Skeletal muscle cell (primary cell): ENCODE measurements around the gene FTCD.
"Not testable (repeated sequence)": the region's sequence is repeated elsewhere in the genome, so short reads cannot be mapped to it uniquely, and the experiment has no call there.

Experiments used
- DNase-seq: peaks from one replicate; pipeline ENCODE4 v3.0.0-alpha.2; 2010; ENCODE audit warnings: low read depth
- H3K4me3 ChIP-seq: 2 replicates; pipeline ENCODE4 v1.5.1; 2011; ENCODE audit warnings: low read depth, mild to moderate bottlenecking, control low read depth, low read length, moderate library complexity

The FTCD gene

GRCh38 chr21:46172863-46173528 is 17.6 kb upstream of the FTCD start:
- no peak overlapping the region for H3K4me3 ChIP-seq
- no peak for DNase-seq

- no peak for DNase-seq
- H3K4me3 ChIP-seq: no peak overlapping the region
These were observed 16.9 kb upstream of the FTCD start for GRCh38 chr21:46171996-46172862.

GRCh38 chr21:46171585-46171984 is 16.2 kb upstream of the FTCD start:
- no peak overlapping the region for H3K4me3 ChIP-seq
- no peak for DNase-seq

GRCh38 chr21:46170436-46171193 is 15.2 kb upstream of the FTCD start:
- H3K4me3 ChIP-seq, DNase-seq: not testable (repeated sequence)

- no peak overlapping the region for H3K4me3 ChIP-seq
- DNase-seq: no peak
These were observed 13.4 kb upstream of the FTCD start for GRCh38 chr21:46168659-46169386.

- H3K4me3 ChIP-seq: no peak overlapping the region
- DNase-seq: no peak
These were observed 12.9 kb upstream of the FTCD start for GRCh38 chr21:46168238-46168637.

GRCh38 chr21:46165098-46165497 is 9.7 kb upstream of the FTCD start:
- no peak overlapping the region for H3K4me3 ChIP-seq
- DNase-seq: no peak

GRCh38 chr21:46163380-46163779 is 8.0 kb upstream of the FTCD start:
- no peak for DNase-seq
- H3K4me3 ChIP-seq: no peak overlapping the region

- DNase-seq: no peak
- H3K4me3 ChIP-seq: no peak overlapping the region
These were observed 6.5 kb upstream of the FTCD start for GRCh38 chr21:46161633-46162592.

- DNase-seq: no peak
- no peak overlapping the region for H3K4me3 ChIP-seq
These were observed 5.7 kb upstream of the FTCD start for GRCh38 chr21:46160907-46161632.

- no peak overlapping the region for H3K4me3 ChIP-seq
- DNase-seq: no peak
These were observed 5.2 kb upstream of the FTCD start for GRCh38 chr21:46160657-46160906.

GRCh38 chr21:46159841-46160656 is 4.7 kb upstream of the FTCD start:
- no peak for DNase-seq
- H3K4me3 ChIP-seq: no peak overlapping the region

GRCh38 chr21:46159390-46159789 is 4.0 kb upstream of the FTCD start:
- DNase-seq: no peak
- no peak overlapping the region for H3K4me3 ChIP-seq

GRCh38 chr21:46158666-46159300 is 3.4 kb upstream of the FTCD start:
- DNase-seq: no peak
- no peak overlapping the region for H3K4me3 ChIP-seq

GRCh38 chr21:46157987-46158451 is 2.6 kb upstream of the FTCD start:
- no peak overlapping the region for H3K4me3 ChIP-seq
- no peak for DNase-seq

GRCh38 chr21:46157396-46157986 is 2.1 kb upstream of the FTCD start:
- DNase-seq: no peak
- H3K4me3 ChIP-seq: no peak overlapping the region
